A549 (cell line): ENCODE measurements around the gene ABLIM1. TPM values are rescaled to one million over a fixed set of nuclear protein-coding genes. Genes with fewer than 3 reads are reported as not detected.
A peak's percentile ranks its signal among the peaks of the same experiment; 100 is the strongest.

Experiments used
- ATAC-seq, 2 experiments: fragments of 200-7000 bp in 1 of 2; fragments of >200 bp in 1 of 2; cut with Nextera tagmentation in 1 of 2; cut with Tn5 transposase in 1 of 2; 3 replicates each; pipeline versions ENCODE4 v1.8.0 to v1.9.1; 2018 to 2020; ENCODE audit warnings: mild to moderate bottlenecking in 1 of 2, moderate library complexity in 1 of 2
- CTCF ChIA-PET: fragments of 300-600 bp; sonication (Branson Sonifier 250); formaldehyde crosslinking; extraction: SDS; loops from one replicate; lab custom pipeline; 2021; ENCODE audit warnings: antibody characterized with exemption, inconsistent platforms; lab: Yijun Ruan, JAX
- POLR2A ChIA-PET: fragments of 350-600 bp; formaldehyde crosslinking; extraction: SDS; loops from one replicate; lab custom pipeline; 2021; ENCODE audit warnings: antibody characterized with exemption, inconsistent platforms; lab: Yijun Ruan, JAX
- DNase-seq, 2 experiments: peaks; one replicate each; pipeline versions ENCODE4 v3.0.0 to v3.0.0-alpha.2; 2011 to 2016; ENCODE audit warnings: low read depth in 1 of 2, low spot score in 1 of 2
- FAIRE-seq: peaks from 2 replicates; lab custom pipeline; 2011; peaks lifted over from hg19 to GRCh38; lab: Jason Lieb, UNC
- H3K27ac ChIP-seq, 2 experiments: fragments of >200 bp; sonication (Bioruptor Twin); formaldehyde crosslinking; 3 replicates each; pipeline ENCODE4 v1.5.1; 2016 to 2017
- H3K4me1 ChIP-seq: fragments of >200 bp; sonication (Bioruptor Twin); formaldehyde crosslinking; 3 replicates; pipeline ENCODE4 v1.6.1; 2016
- H3K4me2 ChIP-seq: fragments of >200 bp; sonication (Bioruptor Twin); formaldehyde crosslinking; 3 replicates; pipeline ENCODE4 v1.6.1; 2016
- H3K4me3 ChIP-seq: fragments of >200 bp; sonication (Bioruptor Twin); formaldehyde crosslinking; 3 replicates; pipeline ENCODE4 v1.5.1; 2016
- H3K9me3 ChIP-seq: fragments of >200 bp; sonication (Bioruptor Twin); formaldehyde crosslinking; 3 replicates; pipeline ENCODE4 v1.6.1; 2016
- BCL3 ChIP-seq: fragments of >200 bp; sonication (Bioruptor Twin); formaldehyde crosslinking; IDR thresholded peaks from 3 replicates; pipeline ENCODE4 v1.6.1; 2016
- BHLHE40 ChIP-seq: IDR thresholded peaks from 2 replicates; pipeline ENCODE4 v1.6.1; 2012; ENCODE audit warnings: low read depth, low read length, inconsistent platforms
- CHD2 ChIP-seq: fragments of 150-350 bp; IDR thresholded peaks from 2 replicates; pipeline ENCODE4 v1.6.1; 2014; ENCODE audit warnings: low read length; ENCODE audit not compliant: partially characterized antibody
- FOSL2 ChIP-seq, 2 experiments: fragments of 450-650 bp in 1 of 2; fragments of >200 bp in 1 of 2; sonication (Bioruptor Twin) in 1 of 2; formaldehyde crosslinking; IDR thresholded peaks; 2 replicates each; pipeline versions ENCODE4 v1.5.0 to v1.6.1; 2016 to 2020; ENCODE audit warnings: mild to moderate bottlenecking in 1 of 2, moderate library complexity in 1 of 2
- GATA3 ChIP-seq: IDR thresholded peaks from 2 replicates; pipeline ENCODE4 v1.6.1; 2012; ENCODE audit warnings: borderline replicate concordance
- HOXA7 ChIP-seq: fragments of 250-450 bp; sonication (Bioruptor Pico); IDR thresholded peaks from 2 replicates; pipeline ENCODE4 v1.5.0; 2020; ENCODE audit warnings: mild to moderate bottlenecking, moderate library complexity
- MAFK ChIP-seq: fragments of 450-650 bp; IDR thresholded peaks from 2 replicates; pipeline ENCODE4 v1.6.1; 2014; ENCODE audit not compliant: partially characterized antibody
- MAZ ChIP-seq: fragments of 150-350 bp; IDR thresholded peaks from 2 replicates; pipeline ENCODE4 v1.6.1; 2014; ENCODE audit warnings: antibody characterized with exemption, low read depth, low read length, borderline replicate concordance
- NR3C1 ChIP-seq: fragments of >200 bp; sonication (Bioruptor Twin); formaldehyde crosslinking; IDR thresholded peaks from 3 replicates; pipeline ENCODE4 v1.6.1; 2017
- RAD21 ChIP-seq, 2 experiments: fragments of >200 bp in 1 of 2; sonication (Bioruptor Twin) in 1 of 2; formaldehyde crosslinking in 1 of 2; IDR thresholded peaks in 1 of 2; conservative IDR thresholded peaks in 1 of 2; 2 replicates in 1 of 2; 3 replicates in 1 of 2; pipeline ENCODE4 v1.6.1; 2012 to 2018; ENCODE audit warnings: inconsistent platforms in 1 of 2
- REST ChIP-seq: fragments of 200-600 bp; sonication (generic); IDR thresholded peaks from 2 replicates; pipeline ENCODE4 v1.6.1; 2016; ENCODE audit warnings: antibody characterized with exemption, mild to moderate bottlenecking, moderate library complexity
- RNF2 ChIP-seq: fragments of 200-600 bp; sonication (generic); IDR thresholded peaks from 2 replicates; pipeline ENCODE4 v1.6.1; 2016; ENCODE audit warnings: low read depth, mild to moderate bottlenecking, antibody characterized with exemption, moderate library complexity, borderline replicate concordance
- TFCP2L1 ChIP-seq: fragments of 250-450 bp; sonication (Bioruptor Pico); IDR thresholded peaks from 2 replicates; pipeline ENCODE4 v1.5.0; 2021; ENCODE audit warnings: mild to moderate bottlenecking
- TP53 ChIP-seq: fragments of 250-450 bp; sonication (Bioruptor Pico); IDR thresholded peaks from 2 replicates; pipeline ENCODE4 v1.5.0; 2021; ENCODE audit warnings: mild to moderate bottlenecking, moderate library complexity
- USF2 ChIP-seq: fragments of 450-650 bp; IDR thresholded peaks from 2 replicates; pipeline ENCODE4 v1.6.1; 2014; ENCODE audit warnings: antibody characterized with exemption
- ZC3H11A ChIP-seq: fragments of 450-650 bp; IDR thresholded peaks from 2 replicates; pipeline ENCODE4 v1.6.1; 2014; ENCODE audit warnings: antibody characterized with exemption, mild to moderate bottlenecking
- ZSCAN20 ChIP-seq: fragments of 250-450 bp; sonication (Bioruptor Pico); IDR thresholded peaks from 2 replicates; pipeline ENCODE4 v1.8.0; 2022; ENCODE audit warnings: mild to moderate bottlenecking, moderate library complexity
- WGBS: methylation state at CpG from one replicate; pipeline ENCODE4 v1.1.6; 2017; ENCODE audit errors: missing lambda C conversion rate; 5-methylcytosine and 5-hydroxymethylcytosine counted together
- polyA plus RNA-seq, 4 experiments: library from polyadenylated mRNA; depleted of rRNA in 3 of 4; stranded (reverse); fragments of >200 nt; fragmentation: RNase III in 1 of 4; extraction: RNeasy Plus Mini Kit Qiagen cat#74134 plus additional on column Dnase treatment in 1 of 4; gene quantifications; 2 replicates in 3 of 4; 3 replicates in 1 of 4; pipeline ENCODE4 v1.2.3, GENCODE V29; 2011 to 2017

The ABLIM1 gene
- polyA plus RNA-seq, 2 of the 4 experiments (the other 2 are of a cell fraction), result 21.4 to 70.2 TPM

- DNase-seq (no peak), ATAC-seq (no peak)
- Histone ChIP-seq H3K27ac (no peak overlapping the region), H3K4me1 (no peaks in the 10 kb centered on the region)
- ChIA-PET POLR2A (no interaction called here), CTCF (interaction anchor here (0.7 to 6.2 kb wide), 8 partner anchors 8 to 567 kb away, joined by 4 to 122 read pairs (median 20); no protein-coding TSS in a partner anchor)
- 86% methylated on average over 4 of the region's 4 CpGs for WGBS
- TF ChIP-seq FOSL2 (IDR thresholded peaks at IDR 0.05), result no peak
- TF ChIP-seq FOSL2 (CRISPR knock-in tag; IDR thresholded peaks at IDR 0.05), result no peak
- no peak for TF ChIP-seq ZC3H11A
- TF ChIP-seq, all 56 proteins: peak for 0
- no peak overlapping the region for H3K4me2 ChIP-seq
- no peaks in the 10 kb centered on the region for H3K9me3 ChIP-seq
- no peak for FAIRE-seq
- no peak overlapping the region for H3K4me3 ChIP-seq
These were observed 185.2 kb downstream of the ABLIM1 start for GRCh38 chr10:114472877-114473253.

GRCh38 chr10:114471906-114472876 lies 185.9 kb downstream of the ABLIM1 start:
- ChIA-PET POLR2A (interaction anchor here (1.0 kb wide), 1 partner anchor 55 kb away, joined by 6 read pairs; no protein-coding TSS in a partner anchor), CTCF (interaction anchor here (0.6 to 6.2 kb wide), 46 partner anchors 9 to 391 kb away, joined by 3 to 122 read pairs (median 4); partner anchors contain the start of gene FHIP2A)
- no peaks in the 10 kb centered on the region for H3K9me3 ChIP-seq
- WGBS, result 68% methylated on average over 11 of the region's 11 CpGs
- no peak for DNase-seq
- no peak overlapping the region for H3K27ac ChIP-seq
- ATAC-seq, result peak in 1 of 2 experiments; percentile 17; a peak in 1 of 6 replicates
- TF ChIP-seq ZSCAN20 (CRISPR knock-in tag) (no peak), BCL3 (no peak), TP53 (CRISPR knock-in tag) (no peak), HOXA7 (CRISPR knock-in tag) (no peak), RAD21 (conservative IDR thresholded peaks at IDR 0.05 in 1 of 2, IDR thresholded peaks at IDR 0.05 in 1 of 2) (no peak), RNF2 (no peak), MAFK (no peak), MAZ (no peak), REST (no peak), USF2 (no peak), BHLHE40 (no peak), NR3C1 (no peak), TFCP2L1 (no peak), GATA3 (no peak), CHD2 (no peak)
- H3K4me3 ChIP-seq, result no peak overlapping the region
- no peak for FAIRE-seq
- no peak overlapping the region for H3K4me2 ChIP-seq
- no peaks in the 10 kb centered on the region for H3K4me1 ChIP-seq
